SU-DHL-6 (cell line): ENCODE data around the gene RAPGEF3.

Source experiments
- H2AFZ ChIP-seq: fragments of 200-600 bp; sonication (generic); 2 replicates; pipeline ENCODE4 v1.6.1; 2014; ENCODE audit warnings: low read depth, mild to moderate bottlenecking, moderate library complexity, mixed read lengths, antibody characterized with exemption, low read length; ENCODE audit not compliant: severe bottlenecking
- H3F3A ChIP-seq: fragments of 200-600 bp; shearing (Covaris generic); 2 replicates; pipeline ENCODE4 v1.6.0; 2016; ENCODE audit warnings: antibody characterized with exemption, mild to moderate bottlenecking; ENCODE audit not compliant: insufficient read depth
- H3K27ac ChIP-seq: fragments of 200-600 bp; sonication (generic); 2 replicates; pipeline ENCODE4 v1.5.1; 2016; ENCODE audit warnings: low read depth, mild to moderate bottlenecking, low read length, moderate library complexity, mixed read lengths
- H3K27me3 ChIP-seq: fragments of 200-600 bp; sonication (generic), shearing (Covaris generic); 2 replicates; pipeline ENCODE4 v1.6.0; 2014; ENCODE audit warnings: mild to moderate bottlenecking, low read length
- H3K36me3 ChIP-seq: fragments of 200-600 bp; sonication (generic); 2 replicates; pipeline ENCODE4 v1.6.1; 2014; ENCODE audit warnings: mild to moderate bottlenecking, low read length, mixed read lengths
- H3K4me2 ChIP-seq: fragments of 300-600, 200-600 bp; shearing (Covaris generic), sonication (generic); 2 replicates; pipeline ENCODE4 v1.6.0; 2014; ENCODE audit warnings: low read length, low read depth, mild to moderate bottlenecking; ENCODE audit not compliant: poor library complexity, severe bottlenecking
- H3K4me3 ChIP-seq: fragments of 200-600 bp; sonication (generic); 2 replicates; pipeline ENCODE4 v1.5.1; 2014; ENCODE audit warnings: antibody characterized with exemption, low read length, mild to moderate bottlenecking, mixed read lengths; ENCODE audit not compliant: insufficient read depth, poor library complexity, severe bottlenecking
- H3K79me2 ChIP-seq: fragments of 200-600 bp; sonication (generic); 2 replicates; pipeline ENCODE4 v1.6.1; 2014; ENCODE audit warnings: mild to moderate bottlenecking, low read length, moderate library complexity; ENCODE audit not compliant: insufficient read depth
- H3K9ac ChIP-seq: fragments of 200-600 bp; sonication (generic); 2 replicates; pipeline ENCODE4 v1.7.0; 2014; ENCODE audit warnings: mild to moderate bottlenecking, low read length
- H3K9me2 ChIP-seq: fragments of 200-600 bp; sonication (generic); replicated peaks from 2 replicates; pipeline ENCODE4 v1.6.1; 2014; ENCODE audit warnings: low read length; ENCODE audit not compliant: insufficient read depth
- H3K9me3 ChIP-seq: fragments of 200-600 bp; sonication (generic); 2 replicates; pipeline ENCODE4 v1.6.1; 2014; ENCODE audit warnings: low read length, mixed read lengths; ENCODE audit not compliant: insufficient read depth
- H4K20me1 ChIP-seq: fragments of 200-600 bp; sonication (generic); 2 replicates; pipeline ENCODE4 v1.6.1; 2014; ENCODE audit warnings: low read depth, mild to moderate bottlenecking, antibody characterized with exemption, low read length, moderate library complexity, mixed read lengths
- EZH2phosphoT487 ChIP-seq: fragments of 200-600 bp; sonication (generic), shearing (Covaris generic); conservative IDR thresholded peaks from 2 replicates; pipeline ENCODE4 v1.6.1; 2018; ENCODE audit warnings: mild to moderate bottlenecking, antibody characterized with exemption, low read length, moderate library complexity, mixed read lengths
- TF ChIP-seq, protein P1 (sequence below): fragments of 200-600 bp; sonication (generic); IDR thresholded peaks from one replicate; pipeline ENCODE4 v1.5.1; 2017; ENCODE audit warnings: antibody characterized with exemption, mild to moderate bottlenecking, low read length, moderate library complexity; ENCODE audit not compliant: insufficient read depth, poor library complexity, severe bottlenecking

The RAPGEF3 gene

DNA sequence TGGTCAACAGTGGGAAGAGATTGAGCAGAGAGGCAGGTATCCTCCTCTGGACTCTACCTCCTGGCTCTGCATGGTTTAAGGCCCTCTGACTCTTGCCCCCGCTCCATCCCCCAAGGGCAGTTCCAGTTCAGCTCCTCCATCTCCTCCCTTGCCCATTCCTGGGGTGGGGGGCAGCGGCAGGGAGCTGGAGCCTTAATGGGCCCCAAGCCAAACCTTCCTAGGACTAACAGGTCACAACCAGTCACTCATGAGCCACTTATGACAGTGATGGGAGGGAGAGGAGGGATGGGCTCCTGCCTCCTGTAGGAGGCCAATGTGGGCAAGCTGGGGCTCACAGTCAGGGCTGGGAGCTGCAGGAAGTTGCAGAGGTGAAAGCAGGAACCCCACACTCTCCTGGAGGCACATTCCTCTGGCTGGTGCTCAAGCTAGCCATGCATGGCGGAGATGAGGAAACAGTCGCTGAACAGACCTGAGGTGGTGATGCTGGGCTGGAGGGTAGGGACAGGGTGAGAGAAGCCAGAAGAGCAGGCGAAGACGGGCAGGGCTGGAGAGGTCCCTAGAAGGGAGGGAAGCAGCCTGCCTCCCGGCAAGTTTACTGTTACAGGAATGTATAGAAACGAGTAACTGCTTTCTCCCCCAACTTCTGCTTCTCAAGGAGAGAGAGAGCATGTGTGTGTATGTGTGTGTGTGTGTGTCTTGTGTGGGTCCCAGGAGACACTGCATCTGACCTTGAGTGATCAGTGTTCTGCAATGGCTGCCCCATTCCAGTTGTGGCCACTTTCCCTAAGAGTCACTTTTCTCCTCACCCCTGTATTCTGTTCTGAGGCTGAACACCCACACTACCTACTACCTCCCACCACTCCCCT, 5.0 kb upstream of the RAPGEF3 start:
- H4K20me1 ChIP-seq, result no peaks in the 10 kb centered on the region
- H3F3A ChIP-seq, result no peaks in the 10 kb centered on the region
- H3K9ac ChIP-seq, result no peak overlapping the region
- no peaks in the 10 kb centered on the region for H3K27me3 ChIP-seq
- no peaks in the 10 kb centered on the region for H3K9me2 ChIP-seq
- H2AFZ ChIP-seq, result no peak overlapping the region
- no peak overlapping the region for H3K27ac ChIP-seq
- H3K36me3 ChIP-seq, result no peaks in the 10 kb centered on the region
- no peaks in the 10 kb centered on the region for H3K9me3 ChIP-seq
- no peak overlapping the region for H3K4me2 ChIP-seq
- no peaks in the 10 kb centered on the region for H3K79me2 ChIP-seq
- TF ChIP-seq, protein P1, sequence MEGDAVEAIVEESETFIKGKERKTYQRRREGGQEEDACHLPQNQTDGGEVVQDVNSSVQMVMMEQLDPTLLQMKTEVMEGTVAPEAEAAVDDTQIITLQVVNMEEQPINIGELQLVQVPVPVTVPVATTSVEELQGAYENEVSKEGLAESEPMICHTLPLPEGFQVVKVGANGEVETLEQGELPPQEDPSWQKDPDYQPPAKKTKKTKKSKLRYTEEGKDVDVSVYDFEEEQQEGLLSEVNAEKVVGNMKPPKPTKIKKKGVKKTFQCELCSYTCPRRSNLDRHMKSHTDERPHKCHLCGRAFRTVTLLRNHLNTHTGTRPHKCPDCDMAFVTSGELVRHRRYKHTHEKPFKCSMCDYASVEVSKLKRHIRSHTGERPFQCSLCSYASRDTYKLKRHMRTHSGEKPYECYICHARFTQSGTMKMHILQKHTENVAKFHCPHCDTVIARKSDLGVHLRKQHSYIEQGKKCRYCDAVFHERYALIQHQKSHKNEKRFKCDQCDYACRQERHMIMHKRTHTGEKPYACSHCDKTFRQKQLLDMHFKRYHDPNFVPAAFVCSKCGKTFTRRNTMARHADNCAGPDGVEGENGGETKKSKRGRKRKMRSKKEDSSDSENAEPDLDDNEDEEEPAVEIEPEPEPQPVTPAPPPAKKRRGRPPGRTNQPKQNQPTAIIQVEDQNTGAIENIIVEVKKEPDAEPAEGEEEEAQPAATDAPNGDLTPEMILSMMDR, result no peak
- H3K4me3 ChIP-seq, result no peak overlapping the region

DNA sequence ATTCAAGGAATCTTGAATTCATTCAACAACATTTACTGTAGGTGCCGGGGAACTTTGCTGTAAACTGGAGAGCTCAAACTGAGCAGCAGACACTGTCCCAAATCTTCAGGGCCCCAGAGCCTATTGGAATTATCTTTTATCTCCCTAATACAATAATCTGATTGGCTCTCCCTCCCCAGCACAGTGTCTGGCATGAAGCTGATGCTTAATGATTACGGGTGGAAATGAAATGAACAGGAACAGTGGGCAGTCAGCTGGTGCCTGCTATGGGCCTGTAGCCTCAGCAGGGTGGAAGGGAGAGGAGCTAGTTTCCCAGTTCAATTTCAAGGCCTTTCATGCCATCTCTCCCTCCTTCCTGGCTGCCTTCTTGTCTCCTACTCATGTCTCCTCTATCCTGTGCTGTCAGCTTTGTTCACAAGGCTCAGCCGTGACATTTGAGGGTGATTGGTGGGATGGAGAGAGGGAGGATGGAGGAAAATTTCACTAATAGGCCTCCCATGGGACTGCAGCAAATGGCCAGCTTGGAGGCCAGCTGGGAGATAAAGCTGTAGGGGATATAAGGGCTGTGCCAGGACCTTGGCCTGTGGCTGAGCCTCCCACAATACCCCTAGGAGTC, 4.3 kb upstream of the RAPGEF3 start:
- H3K27ac ChIP-seq, result no peak overlapping the region
- no peaks in the 10 kb centered on the region for H4K20me1 ChIP-seq
- H2AFZ ChIP-seq, result no peak overlapping the region
- H3K79me2 ChIP-seq, result no peaks in the 10 kb centered on the region
- H3K4me3 ChIP-seq, result no peak overlapping the region
- H3K27me3 ChIP-seq, result no peaks in the 10 kb centered on the region
- no peaks in the 10 kb centered on the region for H3K9me2 ChIP-seq
- no peaks in the 10 kb centered on the region for H3K9me3 ChIP-seq
- no peak for TF ChIP-seq EZH2phosphoT487
- TF ChIP-seq, protein P1, result no peak
- no peak overlapping the region for H3K9ac ChIP-seq
- no peaks in the 10 kb centered on the region for H3F3A ChIP-seq
- no peak overlapping the region for H3K4me2 ChIP-seq
- H3K36me3 ChIP-seq, result no peaks in the 10 kb centered on the region

DNA sequence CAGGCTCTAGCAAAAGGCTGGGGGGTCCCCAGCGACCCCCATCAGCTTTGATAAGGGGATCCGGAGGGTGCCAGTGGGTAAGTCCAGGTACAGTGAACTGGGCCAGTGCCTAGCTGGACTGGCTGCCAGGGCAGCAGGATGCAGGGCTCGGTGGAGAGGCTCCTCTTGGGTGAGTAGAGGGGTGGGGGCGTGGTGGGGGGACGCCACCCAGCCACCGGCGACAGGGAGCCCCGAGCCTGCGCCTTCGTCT, 171 bp downstream of the RAPGEF3 start:
- H3K79me2 ChIP-seq, result no peaks in the 10 kb centered on the region
- no peaks in the 10 kb centered on the region for H3K9me3 ChIP-seq
- no peak overlapping the region for H3K9ac ChIP-seq
- H3K4me2 ChIP-seq, result peak overlapping the region; percentile 66
- no peak for TF ChIP-seq EZH2phosphoT487
- TF ChIP-seq, protein P1, result no peak
- no peaks in the 10 kb centered on the region for H3K9me2 ChIP-seq
- H3F3A ChIP-seq, result no peaks in the 10 kb centered on the region
- no peaks in the 10 kb centered on the region for H4K20me1 ChIP-seq
- no peak overlapping the region for H2AFZ ChIP-seq
- no peaks in the 10 kb centered on the region for H3K27me3 ChIP-seq
- no peak overlapping the region for H3K27ac ChIP-seq
- H3K4me3 ChIP-seq, result peak overlapping the region; percentile 47
- no peaks in the 10 kb centered on the region for H3K36me3 ChIP-seq
